NCI-H460 (cell line): ENCODE measurements around the gene USP12. TPM values are rescaled to one million over a fixed set of nuclear protein-coding genes. Genes with fewer than 3 reads are reported as not detected.

Source experiments
- DNase-seq: peaks from one replicate; pipeline ENCODE4 v3.0.0-alpha.2; 2016; ENCODE audit warnings: low read depth; ENCODE audit errors: extremely low read depth
- total RNA-seq: library from RNA; depleted of rRNA; stranded (reverse); fragments of >200 nt; shearing (Covaris generic); gene quantifications from 2 replicates; pipeline ENCODE4 v1.2.3, GENCODE V29; 2014

Gene USP12
- total RNA-seq, 1 experiment from 2014 or later, result 20.3 TPM

GRCh38 chr13:27040826-27041108, 130.8 kb downstream of the USP12 start:
- DNase-seq, result no peak

- DNase-seq, result no peak
Measured at GRCh38 chr13:27039171-27039701, 132.4 kb downstream of the USP12 start.

GRCh38 chr13:27038323-27038722, 133.3 kb downstream of the USP12 start:
- DNase-seq, result no peak

- DNase-seq, result no peak
Measured at GRCh38 chr13:27037571-27037970, 134.0 kb downstream of the USP12 start.

GRCh38 chr13:27037171-27037570, 134.4 kb downstream of the USP12 start:
- DNase-seq, result no peak

GRCh38 chr13:27036236-27036981, 135.2 kb downstream of the USP12 start:
- DNase-seq, result no peak

- no peak for DNase-seq
Measured at GRCh38 chr13:27035892-27036235, 135.7 kb downstream of the USP12 start.

- DNase-seq, result no peak
Measured at GRCh38 chr13:27034678-27035111, 136.9 kb downstream of the USP12 start.

- no peak for DNase-seq
Measured at GRCh38 chr13:27028683-27029480, 142.7 kb downstream of the USP12 start.

- no peak for DNase-seq
Measured at GRCh38 chr13:27027086-27027667, 144.4 kb downstream of the USP12 start.

- no peak for DNase-seq
Measured at GRCh38 chr13:27026396-27026795, 145.2 kb downstream of the USP12 start.

- no peak for DNase-seq
Measured at GRCh38 chr13:27024776-27025492, 146.7 kb downstream of the USP12 start.

GRCh38 chr13:27024074-27024461, 147.5 kb downstream of the USP12 start:
- DNase-seq, result no peak

GRCh38 chr13:27023385-27024073, 148.1 kb downstream of the USP12 start:
- DNase-seq, result no peak

- peak; percentile 36 for DNase-seq
Measured at GRCh38 chr13:27022571-27023311, 148.9 kb downstream of the USP12 start.

GRCh38 chr13:27020415-27020814, 151.2 kb downstream of the USP12 start:
- no peak for DNase-seq

- DNase-seq, result no peak
Measured at GRCh38 chr13:27018882-27019281, 152.7 kb downstream of the USP12 start.

GRCh38 chr13:27018344-27018861, 153.2 kb downstream of the USP12 start:
- no peak for DNase-seq

GRCh38 chr13:27016875-27017274, 154.7 kb downstream of the USP12 start:
- no peak for DNase-seq
